ENCODE measurements around the gene IVNS1ABP.

IVNS1ABP gene

DNA sequence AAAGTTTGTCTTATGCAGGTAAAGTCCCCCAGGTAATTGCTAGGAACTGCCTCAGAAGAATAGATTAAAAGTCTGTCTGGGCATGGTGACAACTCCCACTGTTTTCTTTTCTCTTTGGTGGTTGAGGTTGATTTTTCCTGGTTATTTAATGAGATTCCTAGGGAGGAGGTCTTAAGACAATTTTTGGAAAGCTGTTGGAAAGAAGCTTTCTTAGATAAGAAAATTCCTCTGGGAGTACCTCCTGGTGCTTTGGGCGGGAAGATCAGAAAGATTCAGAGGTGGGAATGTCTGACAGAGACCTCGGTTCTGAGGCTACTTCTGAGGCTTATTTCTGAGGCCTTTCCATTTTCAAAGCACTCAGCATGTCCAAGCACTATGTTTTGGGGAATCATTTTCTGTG, 25.0 kb upstream of the IVNS1ABP start:
- Histone ChIP-seq H3K9ac (ENCODE audit: low read length) (no peak overlapping the region), H4K8ac (ENCODE audit: low read length) (no peak overlapping the region), H3K27ac (ENCODE audit: low read length, poor library complexity, severe bottlenecking) (no peak overlapping the region), H3K23ac (ENCODE audit: low read length in 2 of 2) (no peak overlapping the region), H2BK5ac (ENCODE audit: low read depth, low read length, poor library complexity, severe bottlenecking) (no peak overlapping the region), H4K91ac (ENCODE audit: low read length) (no peak overlapping the region), H3K14ac (ENCODE audit: low read length in 2 of 2) (no peak overlapping the region), H2BK15ac (ENCODE audit: low read depth, poor library complexity, severe bottlenecking) (no peak overlapping the region), H3K79me1 (replicated peaks; ENCODE audit: low read length, poor library complexity, severe bottlenecking) (no peaks in the 10 kb centered on the region), H3K4me1 (ENCODE audit: control insufficient read depth, insufficient read depth, low read depth, low read length) (peaks cover 2% of the 10 kb centered on the region), H2BK120ac (ENCODE audit: low read depth, low read length) (no peak overlapping the region), H2BK12ac (ENCODE audit: low read length in 2 of 2) (no peak overlapping the region), H2AK5ac (ENCODE audit: low read length, severe bottlenecking) (no peak overlapping the region), H3K4ac (ENCODE audit: low read depth in 1 of 2, low read length in 2 of 2) (no peak overlapping the region), H3K9me3 (ENCODE audit: control insufficient read depth, low read length) (no peaks in the 10 kb centered on the region), H3K4me2 (ENCODE audit: low read length, poor library complexity, severe bottlenecking) (no peak overlapping the region), H3K36me3 (ENCODE audit: control insufficient read depth in 1 of 2, insufficient read depth in 2 of 2, low read depth in 1 of 2, low read length in 2 of 2) (no peaks in the 10 kb centered on the region), H3K4me3 (ENCODE audit: insufficient read depth in 1 of 2, low read depth in 1 of 2, low read length in 2 of 2) (no peak overlapping the region), H3K18ac (ENCODE audit: low read depth in 1 of 2, low read length in 2 of 2) (no peak overlapping the region), H2AFZ (ENCODE audit: low read depth, low read length) (no peak overlapping the region), H3K27me3 (ENCODE audit: control insufficient read depth in 1 of 2, insufficient read depth in 1 of 2, low read length in 2 of 2) (no peaks in the 10 kb centered on the region)
- no peak for DNase-seq
- WGBS, result 61% methylated on average over 2 of the region's 2 CpGs

DNA sequence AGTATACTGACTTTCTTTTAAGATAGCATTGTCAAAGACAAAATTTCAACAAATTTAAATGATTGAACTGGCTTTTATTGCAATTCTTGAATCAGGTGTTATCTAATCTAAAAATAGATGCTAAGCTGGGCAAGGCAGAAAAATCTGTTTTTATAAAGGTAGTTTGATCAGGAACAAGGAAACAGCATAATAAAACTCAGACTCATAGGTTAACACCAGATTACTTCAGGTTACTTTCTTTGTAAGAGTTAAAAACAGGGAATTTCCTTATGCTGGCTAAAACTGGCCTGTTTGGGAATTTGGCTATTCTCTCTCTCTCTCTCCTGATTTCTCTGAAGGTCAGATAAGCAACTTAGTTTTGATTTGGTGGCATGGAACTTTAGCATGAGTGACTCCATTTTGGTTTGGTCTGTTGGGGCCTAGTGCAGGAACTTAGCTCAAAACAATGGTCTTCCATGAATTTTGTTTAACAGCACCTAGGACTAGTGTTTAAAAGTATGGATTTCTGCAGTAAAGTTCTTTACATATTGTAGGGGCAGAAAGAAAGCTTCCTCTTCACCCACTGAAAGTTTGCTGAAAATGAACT, 24.2 kb upstream of the IVNS1ABP start:
- H2BK15ac ChIP-seq (ENCODE audit: low read depth, poor library complexity, severe bottlenecking), result no peak overlapping the region

DNA sequence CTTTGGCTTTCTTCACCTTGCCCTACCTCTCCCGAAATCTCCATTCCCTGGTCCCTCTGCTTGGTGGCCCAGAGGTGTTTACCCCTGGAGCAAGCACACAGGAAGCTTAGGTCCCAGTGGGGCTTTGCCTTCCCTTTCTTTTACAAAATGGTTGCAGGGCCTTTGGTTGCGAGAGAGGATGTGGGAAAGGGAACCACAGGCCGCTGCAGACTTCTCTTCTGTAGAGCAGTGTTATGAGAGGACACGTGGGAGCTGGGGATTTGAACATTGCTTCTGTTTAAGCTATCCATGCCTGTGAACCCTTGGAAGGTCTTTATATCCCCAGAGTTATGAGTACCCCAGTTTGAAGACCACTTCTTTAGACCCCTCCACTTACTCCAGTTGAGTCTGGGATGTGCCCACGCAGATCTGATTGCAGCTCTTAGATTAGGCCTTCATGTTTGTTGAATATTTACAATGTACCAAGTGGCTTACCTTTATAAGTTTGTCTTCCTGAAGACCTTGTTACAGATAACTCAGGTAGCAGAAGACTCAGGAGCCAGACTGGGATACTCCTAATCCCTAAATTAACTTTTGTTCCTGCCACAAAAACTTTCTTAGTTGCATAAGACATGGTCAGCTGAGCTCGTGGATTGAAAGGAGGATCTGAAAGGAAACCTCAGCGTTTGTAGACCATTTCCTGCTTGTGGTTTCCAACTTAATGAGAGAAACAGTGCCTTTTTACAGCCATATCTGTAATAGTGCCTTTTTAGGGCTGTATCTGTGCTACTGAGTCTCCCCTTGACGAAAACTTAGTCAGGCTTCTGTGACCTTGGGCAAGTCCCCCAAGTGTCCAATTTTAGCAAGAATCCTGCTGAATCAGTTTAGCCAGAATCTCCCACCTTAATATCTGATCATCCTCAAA, 21.9 kb upstream of the IVNS1ABP start:
- no peaks in the 10 kb centered on the region for H3K79me1 ChIP-seq (replicated peaks; ENCODE audit: low read length, poor library complexity, severe bottlenecking)
- H3K18ac ChIP-seq (ENCODE audit: low read depth in 1 of 2, low read length in 2 of 2), result peak overlapping the region in 1 of 2 experiments; percentile 37
- H2AK5ac ChIP-seq (ENCODE audit: low read length, severe bottlenecking), result peak overlapping the region; percentile 57
- no peak overlapping the region for H3K14ac ChIP-seq (ENCODE audit: low read length in 2 of 2)
- no peaks in the 10 kb centered on the region for H3K9me3 ChIP-seq (ENCODE audit: control insufficient read depth, low read length)
- H3K4me3 ChIP-seq (ENCODE audit: insufficient read depth in 1 of 2, low read depth in 1 of 2, low read length in 2 of 2), result no peak overlapping the region
- peak; percentile 35 for DNase-seq
- peak overlapping the region in 1 of 2 experiments; percentile 67 for H2BK12ac ChIP-seq (ENCODE audit: low read length in 2 of 2)
- no peak overlapping the region for H3K4me2 ChIP-seq (ENCODE audit: low read length, poor library complexity, severe bottlenecking)
- H3K9ac ChIP-seq (ENCODE audit: low read length), result no peak overlapping the region
- peak overlapping the region; percentile 69 for H2AFZ ChIP-seq (ENCODE audit: low read depth, low read length)
- peak overlapping the region; percentile 11 for H4K91ac ChIP-seq (ENCODE audit: low read length)
- H3K4ac ChIP-seq (ENCODE audit: low read depth in 1 of 2, low read length in 2 of 2), result peak overlapping the region; percentile 19 to 54
- no peaks in the 10 kb centered on the region for H3K27me3 ChIP-seq (ENCODE audit: control insufficient read depth in 1 of 2, insufficient read depth in 1 of 2, low read length in 2 of 2)
- H2BK120ac ChIP-seq (ENCODE audit: low read depth, low read length), result peak overlapping the region; percentile 15
- H3K23ac ChIP-seq (ENCODE audit: low read length in 2 of 2), result no peak overlapping the region
- WGBS, result 81% methylated on average over 7 of the region's 8 CpGs
- peak overlapping the region; percentile 48 for H2BK15ac ChIP-seq (ENCODE audit: low read depth, poor library complexity, severe bottlenecking)
- no peak overlapping the region for H2BK5ac ChIP-seq (ENCODE audit: low read depth, low read length, poor library complexity, severe bottlenecking)
- no peak overlapping the region for H3K27ac ChIP-seq (ENCODE audit: low read length, poor library complexity, severe bottlenecking)
- no peaks in the 10 kb centered on the region for H3K36me3 ChIP-seq (ENCODE audit: control insufficient read depth in 1 of 2, insufficient read depth in 2 of 2, low read depth in 1 of 2, low read length in 2 of 2)
- peak overlapping the region; percentile 75 for H4K8ac ChIP-seq (ENCODE audit: low read length)
- H3K4me1 ChIP-seq (ENCODE audit: control insufficient read depth, insufficient read depth, low read depth, low read length), result peaks cover 2% of the 10 kb centered on the region

More for the DNA sequence above, 24.2 kb upstream of the IVNS1ABP start:
- Histone ChIP-seq H3K36me3 (ENCODE audit: control insufficient read depth in 1 of 2, insufficient read depth in 2 of 2, low read depth in 1 of 2, low read length in 2 of 2) (no peaks in the 10 kb centered on the region), H3K14ac (ENCODE audit: low read length in 2 of 2) (no peak overlapping the region), H2BK120ac (ENCODE audit: low read depth, low read length) (no peak overlapping the region), H3K18ac (ENCODE audit: low read depth in 1 of 2, low read length in 2 of 2) (no peak overlapping the region), H3K4me3 (ENCODE audit: insufficient read depth in 1 of 2, low read depth in 1 of 2, low read length in 2 of 2) (no peak overlapping the region), H2BK12ac (ENCODE audit: low read length in 2 of 2) (no peak overlapping the region), H3K4me1 (ENCODE audit: control insufficient read depth, insufficient read depth, low read depth, low read length) (peaks cover 2% of the 10 kb centered on the region), H2AK5ac (ENCODE audit: low read length, severe bottlenecking) (no peak overlapping the region), H2AFZ (ENCODE audit: low read depth, low read length) (no peak overlapping the region), H3K4ac (ENCODE audit: low read depth in 1 of 2, low read length in 2 of 2) (no peak overlapping the region), H3K27me3 (ENCODE audit: control insufficient read depth in 1 of 2, insufficient read depth in 1 of 2, low read length in 2 of 2) (no peaks in the 10 kb centered on the region), H4K8ac (ENCODE audit: low read length) (no peak overlapping the region), H3K23ac (ENCODE audit: low read length in 2 of 2) (no peak overlapping the region), H2BK5ac (ENCODE audit: low read depth, low read length, poor library complexity, severe bottlenecking) (no peak overlapping the region), H3K27ac (ENCODE audit: low read length, poor library complexity, severe bottlenecking) (no peak overlapping the region), H3K4me2 (ENCODE audit: low read length, poor library complexity, severe bottlenecking) (no peak overlapping the region), H3K9me3 (ENCODE audit: control insufficient read depth, low read length) (no peaks in the 10 kb centered on the region), H3K9ac (ENCODE audit: low read length) (no peak overlapping the region), H3K79me1 (replicated peaks; ENCODE audit: low read length, poor library complexity, severe bottlenecking) (no peaks in the 10 kb centered on the region), H4K91ac (ENCODE audit: low read length) (no peak overlapping the region)
- no peak for DNase-seq

DNA sequence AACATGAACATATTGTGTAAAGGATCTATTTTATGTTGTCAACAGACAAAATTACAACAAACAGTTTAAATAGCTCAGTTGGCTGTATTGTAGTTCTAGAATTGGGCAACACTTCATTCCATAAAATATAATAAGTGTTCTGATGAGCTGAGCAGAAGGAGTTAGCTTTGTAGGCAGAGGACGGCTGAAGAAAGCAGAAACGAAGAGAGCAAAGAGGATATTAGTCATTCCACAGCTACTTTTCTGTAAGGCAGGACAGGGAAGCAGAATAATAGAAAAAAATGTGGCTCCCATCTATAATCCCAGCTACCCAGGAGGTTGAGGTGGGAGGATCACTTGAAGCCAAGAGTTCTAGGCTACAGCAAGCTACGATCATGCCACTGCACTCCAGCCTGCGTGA, 20.2 kb upstream of the IVNS1ABP start:
- H3K36me3 ChIP-seq (ENCODE audit: control insufficient read depth in 1 of 2, insufficient read depth in 2 of 2, low read depth in 1 of 2, low read length in 2 of 2), result no peaks in the 10 kb centered on the region
- H3K9me3 ChIP-seq (ENCODE audit: control insufficient read depth, low read length), result no peaks in the 10 kb centered on the region
- H3K14ac ChIP-seq (ENCODE audit: low read length in 2 of 2), result no peak overlapping the region
- no peaks in the 10 kb centered on the region for H3K27me3 ChIP-seq (ENCODE audit: control insufficient read depth in 1 of 2, insufficient read depth in 1 of 2, low read length in 2 of 2)
- peak; percentile 22 for DNase-seq
- H2BK5ac ChIP-seq (ENCODE audit: low read depth, low read length, poor library complexity, severe bottlenecking), result no peak overlapping the region
- no peak overlapping the region for H2BK15ac ChIP-seq (ENCODE audit: low read depth, poor library complexity, severe bottlenecking)
- 100% methylated on average over 1 of the region's 4 CpGs for WGBS
- no peak overlapping the region for H3K4ac ChIP-seq (ENCODE audit: low read depth in 1 of 2, low read length in 2 of 2)
- H3K4me3 ChIP-seq (ENCODE audit: insufficient read depth in 1 of 2, low read depth in 1 of 2, low read length in 2 of 2), result no peak overlapping the region
- H2BK12ac ChIP-seq (ENCODE audit: low read length in 2 of 2), result no peak overlapping the region
- H3K23ac ChIP-seq (ENCODE audit: low read length in 2 of 2), result no peak overlapping the region
- H4K91ac ChIP-seq (ENCODE audit: low read length), result no peak overlapping the region
- no peaks in the 10 kb centered on the region for H3K79me1 ChIP-seq (replicated peaks; ENCODE audit: low read length, poor library complexity, severe bottlenecking)
- H2BK120ac ChIP-seq (ENCODE audit: low read depth, low read length), result no peak overlapping the region
- H2AFZ ChIP-seq (ENCODE audit: low read depth, low read length), result no peak overlapping the region
- no peak overlapping the region for H2AK5ac ChIP-seq (ENCODE audit: low read length, severe bottlenecking)
- H3K9ac ChIP-seq (ENCODE audit: low read length), result no peak overlapping the region
- no peak overlapping the region for H3K4me2 ChIP-seq (ENCODE audit: low read length, poor library complexity, severe bottlenecking)
- H3K4me1 ChIP-seq (ENCODE audit: control insufficient read depth, insufficient read depth, low read depth, low read length), result peaks cover 2% of the 10 kb centered on the region
- H3K27ac ChIP-seq (ENCODE audit: low read length, poor library complexity, severe bottlenecking), result no peak overlapping the region
- no peak overlapping the region for H4K8ac ChIP-seq (ENCODE audit: low read length)
- H3K18ac ChIP-seq (ENCODE audit: low read depth in 1 of 2, low read length in 2 of 2), result peak overlapping the region in 1 of 2 experiments; percentile 30
